Lower leg skin (tissue), 3 donors: Measurements from ENCODE around the gene FLAD1.

Experiments
- CTCF ChIP-seq, 3 donors: fragments of 450-650 bp; IDR thresholded peaks; one replicate each; pipeline ENCODE4 v1.5.1; 2016; ENCODE audit warnings: antibody characterized with exemption in 3 of 3, mild to moderate bottlenecking in 3 of 3, moderate library complexity in 2 of 3
- POLR2A ChIP-seq, 2 donors: fragments of 450-650 bp; IDR thresholded peaks; one replicate each; pipeline ENCODE4 v1.6.1; 2016 to 2017; ENCODE audit warnings: antibody characterized with exemption in 2 of 2, mild to moderate bottlenecking in 1 of 2, moderate library complexity in 1 of 2

GRCh38 chr1:154960446-154961136 is 22.6 kb upstream of the FLAD1 start:
- TF ChIP-seq CTCF (IDR thresholded peaks at IDR 0.05) (no peak), POLR2A (IDR thresholded peaks at IDR 0.05) (no peak)
